ENCODE measurements around the gene HACE1.
"Not testable (repeated sequence)": the region's sequence is repeated elsewhere in the genome, so short reads cannot be mapped to it uniquely, and the experiment has no call there.

Gene HACE1

DNA sequence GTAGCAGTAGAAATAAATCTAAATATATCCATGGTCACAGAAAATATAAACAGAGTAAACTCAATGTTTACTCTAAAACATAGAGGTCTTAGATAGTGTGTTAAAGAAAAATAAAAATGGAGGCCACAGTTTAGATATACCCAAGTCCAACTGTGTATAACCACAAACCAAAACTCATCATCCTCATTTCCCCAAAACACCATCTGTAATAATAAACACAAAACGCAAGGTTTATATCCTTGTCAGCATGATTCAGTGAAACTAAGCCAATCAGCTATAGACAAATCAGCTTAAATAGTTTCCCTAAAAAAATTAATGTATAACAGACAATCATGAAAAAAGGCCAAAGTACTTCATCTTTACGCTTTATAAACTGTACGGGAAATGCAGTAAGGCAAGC lies 2.7 kb upstream of the HACE1 start:
- Histone ChIP-seq H3K9me3 (ENCODE audit: severe bottlenecking) (no peaks in the 10 kb centered on the region), H3K27me3 (ENCODE audit: insufficient read depth, low read depth, severe bottlenecking) (no peaks in the 10 kb centered on the region), H3K4me3 (ENCODE audit: low read depth, low read length) (no peak overlapping the region), H3K27ac (no peak overlapping the region), H3K36me3 (no peaks in the 10 kb centered on the region)
- TF ChIP-seq CTCF (IDR thresholded peaks at IDR 0.05; ENCODE audit: low read depth, low read length): no peak
- no peak for DNase-seq

GRCh38 chr6:104860221-104860620 lies 502 bp upstream of the HACE1 start:
- Histone ChIP-seq H3K27ac (peak overlapping the region; percentile 13; the same call in 1 of the 2 replicates), H3K27me3 (ENCODE audit: insufficient read depth, low read depth, severe bottlenecking) (no peaks in the 10 kb centered on the region), H3K36me3 (no peaks in the 10 kb centered on the region; the same call in 1 of the 2 replicates), H3K4me3 (ENCODE audit: low read depth, low read length) (peak overlapping the region; percentile 84), H3K9me3 (ENCODE audit: severe bottlenecking) (no peaks in the 10 kb centered on the region)
- TF ChIP-seq CTCF (IDR thresholded peaks at IDR 0.05; ENCODE audit: low read depth, low read length): no peak
- DNase-seq: no peak

- H3K9me3 ChIP-seq (ENCODE audit: severe bottlenecking): no peaks in the 10 kb centered on the region
- no peak for DNase-seq
- TF ChIP-seq CTCF (IDR thresholded peaks at IDR 0.05; ENCODE audit: low read depth, low read length): no peak
- no peaks in the 10 kb centered on the region for H3K27me3 ChIP-seq (ENCODE audit: insufficient read depth, low read depth, severe bottlenecking)
- no peaks in the 10 kb centered on the region; the same call in 1 of the 2 replicates for H3K36me3 ChIP-seq
- peak overlapping the region; percentile 84 for H3K4me3 ChIP-seq (ENCODE audit: low read depth, low read length)
- no peak overlapping the region; the same call in 1 of the 2 replicates for H3K27ac ChIP-seq
Measured at GRCh38 chr6:104858642-104859041, 1.1 kb downstream of the HACE1 start.

DNA sequence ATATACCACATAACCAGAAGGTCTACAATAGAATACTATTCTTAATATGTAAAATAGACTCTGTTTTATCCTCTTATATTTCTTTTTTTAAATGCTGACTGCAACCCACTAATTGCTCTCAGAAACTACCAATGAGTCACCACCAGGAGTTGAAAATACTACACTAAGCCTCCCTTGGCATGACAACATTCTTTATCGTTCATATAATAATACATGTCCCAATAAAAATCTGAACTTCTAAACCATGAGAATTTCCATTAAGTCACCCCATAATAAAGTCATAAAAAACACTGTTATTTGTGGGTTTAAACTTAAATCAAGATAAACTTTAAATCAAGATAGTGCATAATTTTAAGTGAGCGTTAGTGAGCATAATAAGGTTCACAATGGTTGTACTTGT lies 4.2 kb downstream of the HACE1 start:
- Histone ChIP-seq H3K27me3 (ENCODE audit: insufficient read depth, low read depth, severe bottlenecking) (no peaks in the 10 kb centered on the region), H3K27ac (no peak overlapping the region), H3K36me3 (peaks cover 9% of the 10 kb centered on the region), H3K4me3 (ENCODE audit: low read depth, low read length) (no peak overlapping the region), H3K9me3 (ENCODE audit: severe bottlenecking) (no peaks in the 10 kb centered on the region)
- no peak for TF ChIP-seq CTCF (IDR thresholded peaks at IDR 0.05; ENCODE audit: low read depth, low read length)
- no peak for DNase-seq

- not testable (repeated sequence) for H3K27me3 ChIP-seq (ENCODE audit: insufficient read depth, low read depth, severe bottlenecking); H3K27ac ChIP-seq; H3K4me3 ChIP-seq (ENCODE audit: low read depth, low read length); H3K9me3 ChIP-seq (ENCODE audit: severe bottlenecking); DNase-seq
- H3K36me3 ChIP-seq: peaks cover 22% of the 10 kb centered on the region
Measured at GRCh38 chr6:104847721-104848120, 12.0 kb downstream of the HACE1 start.

DNA sequence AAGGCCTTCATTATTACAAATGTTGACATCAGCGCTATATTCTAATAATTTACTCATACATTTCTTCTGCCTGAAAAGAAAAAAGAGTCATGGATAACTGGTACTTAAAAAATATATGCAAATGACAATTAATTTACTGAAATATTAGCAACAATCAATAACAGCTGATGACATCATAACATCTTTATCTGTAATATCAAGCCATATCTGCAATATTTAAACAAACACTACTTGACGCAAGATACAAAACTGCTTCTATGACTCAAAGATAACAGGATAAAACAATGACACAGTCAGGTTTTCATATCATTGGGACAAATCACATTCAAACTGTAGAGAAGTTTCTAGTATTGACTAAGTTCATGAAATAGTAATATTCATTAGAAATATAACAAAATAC lies 16.5 kb downstream of the HACE1 start:
- H3K27ac ChIP-seq: no peak overlapping the region
- no peaks in the 10 kb centered on the region for H3K9me3 ChIP-seq (ENCODE audit: severe bottlenecking)
- no peak for DNase-seq
- peaks cover 10% of the 10 kb centered on the region for H3K36me3 ChIP-seq
- no peaks in the 10 kb centered on the region for H3K27me3 ChIP-seq (ENCODE audit: insufficient read depth, low read depth, severe bottlenecking)
- H3K4me3 ChIP-seq (ENCODE audit: low read depth, low read length): no peak overlapping the region
- TF ChIP-seq CTCF (IDR thresholded peaks at IDR 0.05; ENCODE audit: low read depth, low read length): no peak

All from WERI-Rb-1 (cell line).